SIG-M5 (cell line): ENCODE measurements around the gene PDE4D.
"Not testable (repeated sequence)": the region's sequence is repeated elsewhere in the genome, so short reads cannot be mapped to it uniquely, and the experiment has no call there.

Source experiments
- DNase-seq: peaks from one replicate; lab custom pipeline; 2025; lab: John Stamatoyannopoulos, UW

Gene PDE4D

GRCh38 chr5:59607138-59607765 is 286.3 kb downstream of the PDE4D start:
- no peak for DNase-seq

GRCh38 chr5:59605915-59606314 is 287.6 kb downstream of the PDE4D start:
- DNase-seq: no peak

- no peak for DNase-seq
Observed at GRCh38 chr5:59604111-59604510, 289.4 kb downstream of the PDE4D start.

- DNase-seq: no peak
Observed at GRCh38 chr5:59600998-59601397, 292.5 kb downstream of the PDE4D start.

GRCh38 chr5:59600153-59600552 is 293.4 kb downstream of the PDE4D start:
- DNase-seq: no peak

- DNase-seq: no peak
Observed at GRCh38 chr5:59599729-59600128, 293.8 kb downstream of the PDE4D start.

GRCh38 chr5:59598547-59598874 is 295.0 kb downstream of the PDE4D start:
- DNase-seq: no peak

- DNase-seq: no peak
Observed at GRCh38 chr5:59597690-59598546, 295.6 kb downstream of the PDE4D start.

- DNase-seq: no peak
Observed at GRCh38 chr5:59596586-59597350, 296.8 kb downstream of the PDE4D start.

GRCh38 chr5:59594118-59594517 is 299.4 kb downstream of the PDE4D start:
- DNase-seq: not testable (repeated sequence)

- no peak for DNase-seq
Observed at GRCh38 chr5:59593439-59594007, 300.0 kb downstream of the PDE4D start.

GRCh38 chr5:59592101-59592500 is 301.4 kb downstream of the PDE4D start:
- DNase-seq: no peak

- DNase-seq: no peak
Observed at GRCh38 chr5:59591162-59591561, 302.4 kb downstream of the PDE4D start.

- no peak for DNase-seq
Observed at GRCh38 chr5:59588922-59589321, 304.6 kb downstream of the PDE4D start.

GRCh38 chr5:59587489-59588337 is 305.8 kb downstream of the PDE4D start:
- DNase-seq: no peak

GRCh38 chr5:59586841-59587240 is 306.7 kb downstream of the PDE4D start:
- DNase-seq: no peak

GRCh38 chr5:59584858-59585846 is 308.4 kb downstream of the PDE4D start:
- DNase-seq: no peak

- DNase-seq: no peak
Observed at GRCh38 chr5:59583810-59584562, 309.5 kb downstream of the PDE4D start.

GRCh38 chr5:59583151-59583809 is 310.2 kb downstream of the PDE4D start:
- no peak for DNase-seq
